ENCODE data around the gene SLC38A7. TPM values are rescaled to one million over a fixed set of nuclear protein-coding genes. Genes with fewer than 3 reads are reported as not detected.

The SLC38A7 gene
- total RNA-seq, 1 experiment from 2014 or later: 26.6 TPM

GRCh38 chr16:58620396-58620795 is 64.2 kb downstream of the SLC38A7 start:
- H4K5ac ChIP-seq (ENCODE audit: insufficient read length, low read depth, low read length): no peak overlapping the region
- no peaks in the 10 kb centered on the region for H4K20me1 ChIP-seq (ENCODE audit: control insufficient read depth, insufficient read depth, insufficient read length)
- no peaks in the 10 kb centered on the region for H3K4me1 ChIP-seq (ENCODE audit: insufficient read depth, low read length)
- no peak overlapping the region for H3T11ph ChIP-seq (ENCODE audit: low read length)
- no peak overlapping the region for H2BK5ac ChIP-seq (ENCODE audit: insufficient read length, low read length)
- H2BK15ac ChIP-seq (ENCODE audit: low read depth, low read length): no peak overlapping the region
- no peak overlapping the region for H3K27ac ChIP-seq (ENCODE audit: insufficient read length, low read depth, low read length)
- H2BK120ac ChIP-seq (ENCODE audit: low read depth, low read length, poor library complexity, severe bottlenecking): no peak overlapping the region
- no peaks in the 10 kb centered on the region for H3K27me3 Mint-ChIP-seq (ENCODE audit: low read depth)
- H2AFZ ChIP-seq (ENCODE audit: low read length): no peak overlapping the region
- no peak overlapping the region for H3K4ac ChIP-seq (ENCODE audit: low read depth, low read length)
- H3K27ac Mint-ChIP-seq: no peak overlapping the region
- no peak overlapping the region for H3K14ac ChIP-seq (ENCODE audit: insufficient read depth, low read length)
- no peaks in the 10 kb centered on the region for H3K4me1 Mint-ChIP-seq
- no peak overlapping the region for H3K18ac ChIP-seq (ENCODE audit: insufficient read length, low read depth, low read length)
- no peak overlapping the region for H3K4me3 Mint-ChIP-seq
- H3K4me2 ChIP-seq (ENCODE audit: insufficient read depth, insufficient read length, low read length): no peak overlapping the region
- H3K9me3 Mint-ChIP-seq: no peaks in the 10 kb centered on the region
- no peak overlapping the region for H2BK12ac ChIP-seq (ENCODE audit: insufficient read length, low read depth, low read length)
- H4K8ac ChIP-seq (replicated peaks; ENCODE audit: insufficient read length, low read depth, low read length): no peak overlapping the region
- no peak for DNase-seq
- H3K23ac ChIP-seq (ENCODE audit: insufficient read length, low read depth, low read length): no peak overlapping the region
- H3K56ac ChIP-seq (ENCODE audit: insufficient read length, low read depth, low read length): no peak overlapping the region
- H3K79me1 ChIP-seq (ENCODE audit: insufficient read depth, low read depth, low read length, poor library complexity, severe bottlenecking): peaks cover 8% of the 10 kb centered on the region
- no peak overlapping the region for H2BK20ac ChIP-seq (ENCODE audit: low read depth, low read length, poor library complexity, severe bottlenecking)
- no peak overlapping the region for H4K91ac ChIP-seq (ENCODE audit: insufficient read length, low read depth, low read length)
- no peaks in the 10 kb centered on the region for H3K23me2 ChIP-seq (ENCODE audit: insufficient read length, low read depth, low read length, poor library complexity, severe bottlenecking)
- no peaks in the 10 kb centered on the region for H3K9me3 ChIP-seq (ENCODE audit: control insufficient read depth, low read depth, low read length)
- WGBS (ENCODE audit: extremely low coverage, insufficient read length, low lambda C conversion rate): no CpG with 5 or more reads among the region's 10 CpGs
- H2AK5ac ChIP-seq (ENCODE audit: insufficient read length, low read length): no peak overlapping the region
- peaks cover 24 to 75% (median 66%) of the 10 kb centered on the region in 3 experiments; a peak in 6 of 7 replicates for H3K36me3 Mint-ChIP-seq (ENCODE audit: insufficient read depth in 1 of 3, low read depth in 3 of 3)
- H3K9ac ChIP-seq (ENCODE audit: extremely low read depth, insufficient read length, low read length): no peak overlapping the region
- peaks cover 34% of the 10 kb centered on the region; the same call in 1 of the 2 replicates for H3K79me2 ChIP-seq (ENCODE audit: insufficient read depth, low read length)
- TF ChIP-seq CTCF (conservative IDR thresholded peaks at IDR 0.05): no peak
- no peaks in the 10 kb centered on the region for H3K27me3 ChIP-seq (ENCODE audit: insufficient read depth, low read length)
